Measurements from ENCODE around the gene FOXP2.
"Not testable (repeated sequence)": the region's sequence is repeated elsewhere in the genome, so short reads cannot be mapped to it uniquely, and the experiment has no call there.

The FOXP2 gene

DNA sequence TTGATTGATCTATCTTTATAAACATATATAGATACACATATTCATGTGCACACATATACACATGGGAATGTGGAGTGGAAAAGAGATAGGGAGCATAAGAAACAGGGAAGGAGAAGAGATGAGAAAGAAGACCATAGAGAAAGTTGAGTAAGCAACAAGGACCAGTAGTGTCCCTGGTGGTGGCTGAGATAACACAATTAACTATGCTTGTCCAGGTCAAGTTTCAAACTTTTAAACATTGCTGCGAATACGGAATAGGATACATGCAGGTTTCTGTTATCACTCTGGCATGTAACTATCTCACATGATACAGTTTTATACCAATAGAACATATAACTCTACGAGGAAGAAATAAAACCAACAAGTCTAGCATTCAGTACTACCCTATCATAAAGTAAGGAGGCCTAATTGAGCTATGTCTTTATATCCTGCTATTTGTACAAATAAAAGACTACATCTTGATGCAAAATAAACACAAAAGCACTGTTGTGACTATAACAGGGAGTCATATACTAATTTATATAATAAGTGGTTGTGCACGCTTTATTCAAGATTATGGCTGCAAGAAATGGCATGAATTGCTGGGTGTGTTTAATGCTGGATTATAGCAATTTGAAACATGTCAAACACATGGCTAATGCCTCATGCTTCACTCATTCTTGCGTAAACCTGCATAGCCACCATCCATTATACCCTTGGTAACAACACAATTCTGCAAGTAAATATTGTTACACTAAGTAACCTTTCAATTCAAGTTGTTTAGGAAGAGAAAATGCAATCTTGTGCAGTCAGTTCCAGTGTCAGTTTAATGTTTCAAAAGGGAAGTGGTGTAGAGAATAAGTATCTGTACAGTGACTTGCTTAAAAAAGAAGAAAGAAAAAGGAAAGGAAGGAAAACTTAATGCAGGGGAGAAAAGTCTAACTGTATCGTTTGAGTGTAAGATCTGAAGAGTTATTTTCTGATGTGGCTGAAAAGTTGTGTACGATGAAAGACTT, 8.2 kb downstream of the FOXP2 start:
- DNase-seq = no peak

DNA sequence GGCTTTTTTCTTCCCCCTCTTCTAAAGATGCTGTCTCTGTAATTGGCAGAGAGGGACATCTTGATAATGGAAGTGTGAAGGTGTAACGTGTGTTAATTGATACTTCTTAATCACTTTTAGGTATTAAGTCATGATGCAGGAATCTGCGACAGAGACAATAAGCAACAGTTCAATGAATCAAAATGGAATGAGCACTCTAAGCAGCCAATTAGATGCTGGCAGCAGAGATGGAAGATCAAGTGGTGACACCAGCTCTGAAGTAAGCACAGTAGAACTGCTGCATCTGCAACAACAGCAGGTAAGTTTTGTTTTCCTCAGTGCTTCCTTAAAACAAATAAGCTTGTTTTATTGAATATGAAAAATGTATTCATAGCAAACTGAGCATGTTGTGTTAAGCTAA, 11.8 kb downstream of the FOXP2 start:
- DNase-seq = no peak

DNA sequence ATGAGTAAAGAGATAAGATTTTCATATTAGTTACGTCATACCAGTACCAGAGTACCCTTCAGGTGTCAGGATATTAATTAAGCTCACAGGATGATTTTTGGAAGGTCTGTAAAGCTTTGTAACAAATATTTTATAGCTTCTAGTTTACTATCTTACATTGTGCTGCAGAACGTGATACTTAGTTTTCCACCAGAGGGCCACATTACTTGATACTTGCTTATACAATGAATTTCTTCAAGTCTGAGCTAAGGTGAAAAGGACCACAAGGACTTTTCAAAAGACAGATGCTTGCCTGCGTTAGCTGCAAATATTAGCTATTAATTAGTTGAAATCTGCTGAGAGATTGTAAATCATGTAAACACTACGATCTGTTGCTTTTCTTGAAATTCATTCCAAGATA, 12.2 kb downstream of the FOXP2 start:
- no peak for DNase-seq

DNA sequence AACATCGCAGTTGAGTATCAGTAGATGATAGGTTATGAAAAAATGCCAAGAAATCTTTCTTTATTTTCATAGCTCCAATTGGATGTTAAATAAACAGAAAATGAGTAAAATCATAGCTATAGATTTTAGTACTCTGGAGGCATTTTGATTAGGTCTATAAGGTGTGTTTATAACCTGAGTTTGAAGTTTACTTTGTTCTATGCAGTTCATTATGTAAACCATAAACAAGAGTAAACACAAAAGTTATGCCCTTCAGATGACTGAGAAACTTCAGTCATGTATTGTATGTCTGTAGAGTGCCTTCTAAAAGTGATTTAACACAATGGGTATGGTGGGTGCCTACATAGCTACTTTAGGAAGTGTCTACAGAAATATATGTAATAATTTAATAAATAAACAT, 13.6 kb downstream of the FOXP2 start:
- DNase-seq = no peak

DNA sequence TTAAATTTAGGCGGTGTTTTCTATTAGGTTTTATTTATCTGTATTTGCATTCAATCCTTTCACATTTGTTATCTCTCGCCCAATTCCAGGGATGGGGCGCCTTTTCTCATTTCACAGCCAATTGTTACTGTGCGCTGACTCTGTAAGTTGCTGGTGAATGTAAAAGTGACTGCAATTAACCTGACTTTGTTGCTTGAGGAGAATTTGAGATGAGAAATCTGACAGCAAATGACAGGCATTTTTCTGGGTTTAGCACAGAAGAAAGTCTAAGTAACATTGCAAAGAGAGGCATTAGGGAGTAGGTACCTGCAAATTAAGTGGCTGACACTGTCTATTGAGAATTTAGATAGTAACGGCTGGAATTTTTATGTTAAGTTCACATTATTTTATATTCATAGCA, 16.6 kb downstream of the FOXP2 start:
- DNase-seq = no peak

DNA sequence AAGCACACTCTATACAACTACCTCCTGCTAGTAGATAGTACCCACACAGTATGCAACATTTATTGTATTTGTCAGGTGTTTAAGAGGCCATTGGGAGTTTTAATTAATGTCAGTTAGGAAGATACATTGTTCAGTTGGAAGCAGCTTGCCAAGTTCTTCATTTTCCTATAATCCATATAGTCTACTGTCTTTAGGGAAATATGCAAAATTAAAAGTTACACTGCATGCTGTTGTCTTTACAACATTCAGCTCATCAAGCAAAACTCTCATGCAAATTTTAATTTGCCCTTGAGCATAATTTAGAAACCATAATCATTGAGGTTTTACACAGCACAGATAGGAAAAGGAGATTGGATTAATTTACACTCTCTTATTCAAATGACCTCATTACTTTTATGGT, 17.4 kb downstream of the FOXP2 start:
- DNase-seq = no peak

DNA sequence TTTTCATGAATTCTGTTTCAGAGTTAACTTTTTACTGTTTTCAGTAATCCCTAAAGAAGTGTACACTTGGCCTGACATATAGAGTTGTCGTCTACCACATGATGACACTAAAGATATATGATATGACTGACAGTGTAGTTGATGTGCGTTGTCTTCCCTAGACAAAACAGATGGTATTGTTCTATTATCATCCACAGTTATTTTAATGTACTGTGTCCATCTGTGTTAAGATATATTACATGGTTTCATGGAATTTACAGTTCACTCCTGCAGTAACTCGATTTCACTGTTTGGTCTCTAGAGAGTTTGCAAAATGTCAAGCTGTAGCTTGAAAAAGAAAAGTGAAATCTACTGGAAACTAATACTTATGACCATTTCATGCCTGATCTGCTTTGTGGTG, 18.1 kb downstream of the FOXP2 start:
- no peak for DNase-seq

DNA sequence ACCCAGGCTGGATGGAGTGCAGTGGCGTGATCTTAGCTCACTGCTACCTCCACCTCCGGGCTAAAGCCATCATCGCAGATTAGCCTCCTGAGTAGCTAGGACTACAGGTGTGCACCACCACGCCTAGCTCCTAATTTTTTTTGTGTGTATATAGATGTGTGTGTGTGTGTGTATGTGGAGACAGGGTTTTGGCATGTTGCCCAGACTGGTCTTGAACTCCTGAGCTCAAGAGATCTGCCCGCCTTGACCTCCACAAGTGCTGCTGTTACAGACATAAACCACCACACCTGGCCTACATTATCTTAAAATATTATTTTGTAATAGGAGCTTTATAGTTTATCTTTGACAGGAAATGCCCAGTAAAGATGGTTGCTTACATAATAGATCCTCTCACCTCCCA, 25.0 kb downstream of the FOXP2 start:
- DNase-seq = no peak

DNA sequence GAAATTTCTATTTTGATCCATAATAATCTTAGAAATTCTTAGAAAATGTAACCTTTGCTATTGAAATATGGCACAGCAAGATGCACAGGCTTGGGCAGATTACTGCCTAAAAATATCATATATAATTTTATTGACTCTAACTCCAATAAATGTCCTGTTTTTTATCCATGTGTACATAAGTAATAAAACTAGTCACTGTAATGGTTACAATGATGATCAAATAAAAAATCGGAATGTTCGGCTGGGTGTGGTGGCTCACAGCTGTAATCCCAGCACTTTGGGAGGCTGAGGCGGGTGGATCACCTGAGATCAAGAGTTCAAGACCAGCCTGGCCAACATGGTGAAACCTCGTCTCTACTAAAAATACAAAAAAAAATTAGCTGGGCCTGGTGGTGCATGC, 26.3 kb downstream of the FOXP2 start:
- not testable (repeated sequence) for DNase-seq

DNA sequence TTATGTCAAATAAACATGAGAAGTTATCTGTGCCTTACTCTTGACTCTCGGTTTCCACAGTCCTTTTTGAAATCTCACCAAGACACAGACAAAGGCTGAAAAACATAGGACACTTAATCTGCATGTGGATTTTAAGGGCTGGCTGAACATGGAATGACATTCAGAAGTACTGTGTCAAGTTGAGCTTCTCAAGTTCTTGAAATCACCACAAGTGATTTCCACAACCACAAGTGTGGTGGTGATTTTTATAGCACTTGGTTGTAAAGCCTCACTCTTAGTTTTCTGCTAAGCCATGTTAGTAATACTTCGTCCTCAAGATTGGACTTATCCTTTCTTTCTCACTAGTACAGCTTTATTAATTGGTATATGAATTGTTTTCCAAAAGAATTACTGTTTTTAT, 29.6 kb downstream of the FOXP2 start:
- DNase-seq = no peak

DNA sequence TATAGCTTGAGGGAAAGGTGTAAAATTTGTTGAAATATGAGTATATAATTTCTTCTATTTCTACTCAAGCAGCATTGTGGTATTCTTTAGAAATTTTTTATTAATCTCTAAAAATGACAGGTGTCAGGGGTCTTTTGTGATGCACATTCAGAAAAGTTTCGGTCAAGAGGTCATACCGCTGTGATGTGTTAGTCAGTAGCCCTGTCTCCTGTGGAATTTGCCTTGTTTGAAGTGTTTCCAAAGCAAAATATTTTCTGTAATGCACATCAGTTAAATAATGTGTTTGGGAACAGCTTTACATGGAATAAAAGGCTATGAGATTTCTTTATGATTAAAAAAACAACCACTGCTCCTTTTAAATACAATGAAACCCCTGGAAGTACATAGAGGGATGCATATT, 35.8 kb downstream of the FOXP2 start:
- no peak for DNase-seq

DNA sequence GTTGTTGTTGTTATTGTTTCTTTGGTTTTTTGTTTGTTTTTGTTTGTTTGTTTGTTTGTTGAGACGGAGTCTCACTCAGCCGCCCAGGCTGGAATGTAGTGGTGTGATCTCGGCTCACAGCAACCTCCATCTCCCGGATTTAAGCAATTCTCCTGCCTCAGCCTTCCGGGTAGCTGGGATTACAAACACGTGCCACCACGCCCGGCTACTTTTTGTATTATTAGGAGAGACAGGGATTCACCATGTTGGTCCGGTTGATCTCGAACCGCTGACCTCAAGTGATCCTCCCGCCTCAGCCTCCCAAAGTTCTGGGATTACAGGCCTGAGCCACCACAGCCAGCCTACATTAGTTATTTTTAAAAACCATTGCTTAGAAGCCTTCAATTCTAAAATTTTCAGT, 45.0 kb downstream of the FOXP2 start:
- DNase-seq = no peak

DNA sequence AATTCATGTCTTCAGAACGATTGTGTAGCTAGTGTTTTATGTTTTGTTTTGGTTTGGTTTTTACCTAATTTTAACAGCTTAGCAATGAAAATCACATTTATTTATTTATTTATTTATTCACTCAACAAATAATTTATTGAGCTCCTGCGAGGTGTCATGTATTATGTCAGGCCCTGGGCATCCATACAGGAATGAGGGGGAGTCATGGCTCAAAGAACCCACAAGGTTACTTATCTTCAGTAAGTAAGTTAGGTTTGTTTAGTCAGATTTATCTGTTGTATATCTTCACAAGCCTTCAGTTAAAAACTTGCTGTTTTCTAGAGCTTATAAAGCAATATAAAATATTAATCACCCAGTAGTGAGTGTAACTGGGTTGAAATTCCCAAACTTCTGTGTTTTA, 45.4 kb downstream of the FOXP2 start:
- DNase-seq = no peak

DNA sequence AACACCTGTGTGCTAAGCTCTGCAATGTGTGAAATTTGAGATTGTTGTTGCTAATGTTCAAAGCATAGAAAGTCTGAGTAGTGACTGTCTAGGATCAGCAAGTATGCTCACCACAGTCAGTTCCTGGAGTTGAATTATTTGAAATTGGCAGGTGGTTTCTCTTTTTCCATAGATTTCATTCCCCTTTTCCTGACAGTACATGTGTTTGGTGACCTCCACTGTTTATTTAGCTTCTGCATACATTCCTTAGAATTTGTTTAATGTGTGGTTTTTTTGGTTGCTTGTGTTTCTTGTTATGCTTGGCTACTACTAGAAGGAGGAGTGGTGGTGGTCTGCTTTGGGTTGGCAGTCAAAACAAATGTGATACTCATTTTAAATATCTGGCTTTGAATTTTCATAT, 52.3 kb downstream of the FOXP2 start:
- no peak for DNase-seq

DNA sequence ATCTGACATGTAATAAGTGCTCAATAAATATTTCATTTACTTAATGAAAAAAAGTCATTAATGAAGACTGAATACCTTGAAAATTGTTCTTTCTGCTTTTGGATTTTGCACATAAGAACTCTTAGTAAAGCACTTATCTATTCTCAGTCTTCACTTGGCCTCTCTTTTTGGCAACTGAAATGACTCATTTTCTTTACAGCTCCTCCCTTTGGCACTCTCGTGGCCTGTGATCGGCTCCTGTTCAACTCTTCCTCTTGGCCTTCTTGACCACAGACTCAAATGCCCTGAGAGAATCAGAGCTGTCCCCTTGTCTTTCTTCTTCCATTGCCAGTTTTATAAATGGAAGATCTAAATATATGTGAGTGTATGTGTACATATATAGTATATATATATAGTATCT, 54.2 kb downstream of the FOXP2 start:
- DNase-seq = no peak

DNA sequence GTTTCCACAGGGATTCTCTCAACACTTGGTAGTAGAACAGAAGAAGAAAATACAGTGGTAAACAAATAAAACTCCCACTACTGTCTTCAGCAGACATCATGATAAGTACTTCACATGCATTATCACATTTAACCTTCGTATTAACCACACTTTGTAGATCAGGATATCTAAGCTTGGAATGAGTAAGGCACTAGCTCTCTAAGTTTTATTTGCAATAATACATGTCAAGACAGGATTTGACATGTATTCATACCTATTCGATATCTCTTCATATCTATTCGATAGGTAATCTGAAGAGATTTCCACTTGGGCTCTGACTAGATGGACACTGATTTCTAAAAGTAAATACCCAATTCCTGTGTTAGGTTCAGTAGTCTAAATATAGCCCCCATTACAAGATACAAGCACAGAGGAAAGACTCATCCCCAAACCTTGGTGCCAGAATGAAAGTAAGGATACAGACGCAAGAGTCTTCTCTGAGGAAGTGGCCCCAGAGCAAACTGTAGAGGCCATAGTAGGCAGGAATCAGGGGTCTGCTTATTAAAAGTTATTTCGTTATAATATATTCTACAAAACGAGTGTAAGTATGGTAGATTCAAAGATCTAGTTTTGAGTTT, 58.4 kb downstream of the FOXP2 start:
- no peak for DNase-seq

DNA sequence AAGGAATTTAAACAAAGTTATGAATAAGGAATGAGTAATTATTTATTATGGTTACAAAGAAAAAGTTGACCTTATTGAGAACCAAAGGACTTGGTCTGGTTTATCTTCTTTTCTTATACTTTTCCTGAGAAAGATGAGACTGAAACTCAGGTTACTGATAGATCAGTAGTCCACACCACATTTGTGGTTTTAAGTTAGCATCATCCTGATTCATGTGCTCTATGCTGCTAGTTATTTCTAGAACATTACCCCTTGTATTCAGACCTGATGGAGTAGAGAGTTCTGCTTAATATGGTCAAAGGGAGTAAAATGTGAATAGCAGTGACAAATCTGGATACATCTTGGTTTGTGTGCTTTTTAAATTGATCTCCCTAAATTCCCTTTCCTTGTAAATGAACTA, 63.8 kb downstream of the FOXP2 start:
- no peak for DNase-seq

DNA sequence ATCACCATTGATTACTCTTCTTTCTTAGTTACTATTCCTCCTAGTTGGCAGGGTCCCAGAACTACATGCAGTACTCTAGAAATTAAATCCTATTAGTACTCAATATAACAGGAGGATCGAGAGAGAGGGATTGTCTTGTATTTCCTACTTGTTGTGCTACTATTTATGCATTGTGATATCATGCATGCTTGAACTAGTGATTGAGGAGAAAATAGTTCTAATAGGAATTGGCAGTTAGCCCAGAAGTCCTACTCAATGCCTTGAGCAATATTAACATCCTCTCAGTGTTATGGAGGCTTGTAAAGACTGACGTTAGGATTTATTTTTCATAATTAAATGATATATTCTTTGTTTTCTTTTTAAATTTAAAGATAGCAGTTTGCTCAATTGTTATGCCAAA, 67.4 kb downstream of the FOXP2 start:
- no peak for DNase-seq

DNA sequence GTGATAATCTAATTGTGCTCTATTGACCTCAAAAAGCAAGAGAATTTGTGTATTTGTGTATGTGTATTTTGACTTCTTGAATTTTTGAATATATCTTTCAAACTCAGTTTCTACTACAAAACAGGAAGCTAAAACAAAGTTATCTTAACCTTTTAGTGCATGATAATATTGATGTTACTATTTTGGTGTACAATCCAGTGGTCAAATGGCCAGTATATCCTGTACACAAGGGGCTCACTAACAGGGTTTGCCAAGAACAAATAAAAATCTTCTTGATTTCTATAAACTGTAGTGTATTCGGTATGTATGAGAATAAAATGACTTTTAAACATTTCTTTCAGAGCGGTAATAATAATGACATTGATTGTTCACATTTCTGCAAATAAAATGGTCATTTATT, 69.6 kb downstream of the FOXP2 start:
- no peak for DNase-seq

DNA sequence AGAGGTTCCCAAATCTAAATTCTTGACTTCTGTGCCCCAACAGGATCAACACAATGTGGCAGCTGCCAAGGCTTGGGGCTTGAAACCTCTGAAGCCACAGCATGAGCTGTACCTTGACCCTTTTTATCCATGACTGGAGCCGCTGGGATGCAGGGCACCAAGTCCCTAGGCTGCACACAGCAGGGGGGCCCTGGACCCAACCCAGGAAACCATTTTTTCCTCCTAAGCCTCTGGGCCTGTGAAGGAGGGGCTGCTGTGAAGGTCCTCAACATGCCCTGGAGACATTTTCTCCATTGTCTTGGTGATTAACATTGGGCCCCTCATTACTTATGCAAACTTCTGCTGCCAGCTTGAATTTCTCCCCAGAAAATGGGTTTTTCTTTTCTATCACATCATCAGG, 72.6 kb downstream of the FOXP2 start:
- DNase-seq = no peak

DNA sequence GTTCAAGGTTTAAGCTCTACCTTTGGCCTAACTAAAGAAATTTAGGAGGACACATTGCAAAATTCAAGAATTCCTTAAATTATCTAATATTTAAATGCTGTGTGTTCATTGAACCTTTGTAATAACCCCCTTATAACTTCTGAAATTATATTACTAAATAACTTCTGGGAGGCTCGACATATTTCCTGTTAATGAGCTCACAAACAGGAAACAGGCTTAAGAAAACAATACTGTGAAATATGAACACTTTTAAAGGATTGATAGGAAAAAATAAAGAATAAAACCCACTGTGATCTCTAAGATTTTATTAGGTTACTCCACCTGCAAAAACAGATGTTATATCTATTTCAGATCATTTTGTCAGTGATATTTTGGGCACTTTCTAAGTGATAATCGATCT, 74.1 kb downstream of the FOXP2 start:
- DNase-seq = no peak

DNA sequence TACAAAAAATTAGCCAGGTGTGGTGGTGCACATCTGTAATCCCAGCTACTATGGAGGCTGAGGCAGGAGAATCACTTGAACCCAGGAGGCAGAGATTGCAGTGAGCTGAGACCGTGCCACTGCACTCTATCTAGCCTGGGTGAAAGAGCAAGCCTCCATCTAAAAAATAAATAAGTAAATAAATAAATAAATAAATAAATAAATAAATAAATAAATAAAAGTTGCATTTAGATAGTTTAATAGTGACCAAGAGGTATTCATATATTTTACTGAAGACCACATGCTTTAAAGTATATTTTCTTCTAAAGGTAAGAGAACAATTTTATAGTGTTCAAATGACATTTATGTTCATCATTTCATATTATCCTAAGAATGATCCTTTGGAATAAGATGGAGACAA, 82.9 kb downstream of the FOXP2 start:
- not testable (repeated sequence) for DNase-seq

DNA sequence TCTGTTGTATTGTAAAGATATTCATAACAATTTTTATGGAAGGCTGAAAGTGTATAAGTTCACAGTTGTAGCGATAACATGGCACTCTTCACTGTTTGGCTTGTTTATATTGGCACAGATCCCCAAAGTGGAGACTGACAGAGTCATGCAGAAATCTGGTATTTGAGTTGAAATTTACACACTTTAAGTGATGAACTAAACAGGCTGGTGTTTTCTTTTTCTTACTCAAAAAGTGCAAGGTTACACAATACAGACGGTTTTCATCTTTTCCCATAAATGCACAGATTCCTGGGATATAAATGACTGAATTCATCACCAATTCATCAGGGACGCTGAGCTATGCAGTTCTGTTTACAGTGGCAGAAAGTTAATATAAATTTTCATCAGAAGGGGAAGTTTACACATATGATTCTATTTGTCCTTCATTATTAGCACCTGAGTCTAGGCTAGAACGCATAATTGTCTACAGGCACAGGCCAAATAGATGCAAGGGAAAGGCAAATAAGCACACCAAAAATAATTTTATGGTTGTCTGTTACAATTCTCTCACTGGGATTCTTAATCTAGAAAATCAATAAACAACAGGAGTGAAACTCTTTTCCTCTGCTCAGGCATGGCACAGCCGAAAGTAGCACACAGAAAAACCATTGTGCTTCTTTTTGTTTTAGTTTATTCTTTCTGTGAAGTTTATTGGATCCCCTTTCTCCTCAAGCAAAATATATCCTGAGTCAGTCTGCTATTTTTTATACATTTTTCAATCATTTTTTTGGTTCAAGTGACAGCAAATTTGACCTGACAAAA, 88.0 kb downstream of the FOXP2 start:
- DNase-seq = no peak

DNA sequence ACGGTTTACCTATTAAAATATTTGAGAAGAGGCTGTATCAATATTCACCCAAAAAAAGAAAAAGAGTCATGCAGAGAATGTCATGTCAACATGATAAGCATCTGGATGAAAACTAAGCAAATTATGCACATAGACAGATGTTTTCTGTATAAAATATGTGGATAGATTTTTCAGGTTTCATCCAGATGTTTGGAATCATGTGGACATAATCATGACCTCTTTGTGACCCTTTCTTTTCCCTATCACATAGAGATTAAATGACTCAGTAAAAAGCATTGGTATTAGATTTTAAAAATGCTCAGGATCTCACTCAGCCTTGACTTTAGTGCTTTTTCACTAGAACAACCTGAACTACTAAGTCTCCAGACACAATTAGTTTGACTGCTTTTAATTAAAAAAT, 90.0 kb downstream of the FOXP2 start:
- no peak for DNase-seq
